ENCODE measurements around the gene TMEM198.

TMEM198 gene

GRCh38 chr2:219565130-219566080, 21.6 kb downstream of the TMEM198 start:
- no peak for DNase-seq

- no peak for DNase-seq
Observed at GRCh38 chr2:219566640-219567039, 22.8 kb downstream of the TMEM198 start.

- no peak for DNase-seq
Observed at GRCh38 chr2:219567131-219567530, 23.3 kb downstream of the TMEM198 start.

- DNase-seq = no peak
Observed at GRCh38 chr2:219567791-219568361, 24.0 kb downstream of the TMEM198 start.

GRCh38 chr2:219569041-219569440, 25.2 kb downstream of the TMEM198 start:
- no peak for DNase-seq

GRCh38 chr2:219569635-219570034, 25.8 kb downstream of the TMEM198 start:
- DNase-seq = no peak

- DNase-seq = no peak
Observed at GRCh38 chr2:219570194-219570923, 26.5 kb downstream of the TMEM198 start.

- DNase-seq = no peak
Observed at GRCh38 chr2:219570924-219571310, 27.1 kb downstream of the TMEM198 start.

- DNase-seq = peak; percentile 9
Observed at GRCh38 chr2:219571311-219572236, 27.7 kb downstream of the TMEM198 start, which contains the start of gene OBSL1. Gene OBSL1 (minus strand): TSS chr2:219571539. CDS start chr2:219571232, 307 bp downstream.

- no peak for DNase-seq
Observed at GRCh38 chr2:219572237-219573001, 28.6 kb downstream of the TMEM198 start, which contains the start of gene INHA. Gene INHA (plus strand): TSS chr2:219572310. CDS start chr2:219572375, 65 bp downstream.

- DNase-seq = no peak
Observed at GRCh38 chr2:219573166-219573565, 29.3 kb downstream of the TMEM198 start.

- no peak for DNase-seq
Observed at GRCh38 chr2:219574484-219575311, 30.9 kb downstream of the TMEM198 start.

- DNase-seq = no peak
Observed at GRCh38 chr2:219575566-219576504, 32.0 kb downstream of the TMEM198 start.

- DNase-seq = no peak
Observed at GRCh38 chr2:219576505-219577388, 32.9 kb downstream of the TMEM198 start.

GRCh38 chr2:219578811-219579613, 35.2 kb downstream of the TMEM198 start:
- DNase-seq = no peak

GRCh38 chr2:219581346-219581745, 37.5 kb downstream of the TMEM198 start:
- no peak for DNase-seq

GRCh38 chr2:219591091-219591490, 47.3 kb downstream of the TMEM198 start:
- DNase-seq = no peak

Measured in NCI-H1417 treated with DMSO at 0.1 percent for 48 hours (cell line).